IMR-90 (cell line): ENCODE measurements around the gene HSD17B4. TPM values are rescaled to one million over a fixed set of nuclear protein-coding genes. Genes with fewer than 3 reads are reported as not detected.
A peak's percentile ranks its signal among the peaks of the same experiment; 100 is the strongest.

Experiments
- ATAC-seq: fragments of 200-7000 bp; cut with Tn5 transposase; 2 replicates; pipeline ENCODE4 v1.9.1; 2020; ENCODE audit warnings: low read depth, mild to moderate bottlenecking, moderate library complexity
- BruUV-seq: library from RNA; stranded (reverse); fragments of 400-500 nt; replicated peaks from 2 replicates; lab custom pipeline; 2021; lab: Mats Ljungman, UMichigan
- CTCF ChIA-PET: fragments of 300-600 bp; formaldehyde crosslinking; extraction: SDS; loops from one replicate; lab custom pipeline; 2021; ENCODE audit warnings: antibody characterized with exemption; lab: Yijun Ruan, JAX
- POLR2A ChIA-PET: fragments of 300-600 bp; sonication (Branson Sonifier 250); formaldehyde crosslinking; loops from one replicate; lab custom pipeline; 2022; ENCODE audit warnings: antibody characterized with exemption; ENCODE audit not compliant: unreplicated experiment; lab: Charles Lee
- DNase-seq: peaks from one replicate; pipeline ENCODE4 v3.0.0; 2013
- H2AFZ ChIP-seq: replicated peaks from 2 replicates; pipeline ENCODE3; 2013; ENCODE audit warnings: low read length, mild to moderate bottlenecking; ENCODE audit not compliant: poor library complexity
- H2AK5ac ChIP-seq: 2 replicates; pipeline ENCODE4 v1.6.1; 2013; ENCODE audit warnings: low read depth, low read length, inconsistent platforms
- H2AK9ac ChIP-seq: replicated peaks from 2 replicates; pipeline ENCODE3; 2013; ENCODE audit warnings: mild to moderate bottlenecking, low read depth, low read length, moderate library complexity; ENCODE audit not compliant: poor library complexity
- H2BK120ac ChIP-seq: 2 replicates; pipeline ENCODE4 v1.6.1; 2013; ENCODE audit warnings: low read depth, low read length, inconsistent platforms
- H2BK15ac ChIP-seq: 3 replicates; pipeline ENCODE4 v1.6.1; 2013; ENCODE audit warnings: low read depth, low read length, inconsistent platforms
- H2BK20ac ChIP-seq: 2 replicates; pipeline ENCODE4 v1.6.1; 2013; ENCODE audit warnings: low read depth, mild to moderate bottlenecking, inconsistent platforms, low read length, moderate library complexity
- H2BK5ac ChIP-seq: 2 replicates; pipeline ENCODE4 v1.6.1; 2013; ENCODE audit warnings: mild to moderate bottlenecking, low read depth, low read length, inconsistent platforms; ENCODE audit not compliant: poor library complexity, severe bottlenecking
- H3K14ac ChIP-seq: replicated peaks from 2 replicates; pipeline ENCODE4 v1.6.1; 2013; ENCODE audit warnings: low read depth, low read length, inconsistent platforms
- H3K18ac ChIP-seq: 2 replicates; pipeline ENCODE4 v1.6.1; 2013; ENCODE audit warnings: low read depth, low read length, control low read depth
- H3K23ac ChIP-seq: 2 replicates; pipeline ENCODE4 v1.6.1; 2013; ENCODE audit warnings: low read depth, low read length, inconsistent platforms
- H3K27ac ChIP-seq: 2 replicates; pipeline ENCODE4 v1.5.1; 2013; ENCODE audit warnings: mild to moderate bottlenecking, control low read depth, low read length; ENCODE audit not compliant: insufficient read depth
- H3K27me3 ChIP-seq: 2 replicates; pipeline ENCODE4 v1.6.1; 2013; ENCODE audit warnings: low read length; ENCODE audit not compliant: control insufficient read depth, insufficient read depth
- H3K36me3 ChIP-seq: 2 replicates; pipeline ENCODE4 v1.6.1; 2013; ENCODE audit warnings: low read length, mixed read lengths; ENCODE audit not compliant: control insufficient read depth, insufficient read depth
- H3K4ac ChIP-seq: 2 replicates; pipeline ENCODE4 v1.6.1; 2013; ENCODE audit warnings: low read depth, low read length, inconsistent platforms
- H3K4me1 ChIP-seq: 2 replicates; pipeline ENCODE4 v1.6.1; 2013; ENCODE audit warnings: low read length, mixed read lengths; ENCODE audit not compliant: control insufficient read depth, insufficient read depth
- H3K4me2 ChIP-seq: 2 replicates; pipeline ENCODE4 v1.6.1; 2013; ENCODE audit warnings: low read depth, mild to moderate bottlenecking, control low read depth, low read length, moderate library complexity
- H3K4me3 ChIP-seq: 2 replicates; pipeline ENCODE4 v1.5.1; 2013; ENCODE audit warnings: low read depth, mild to moderate bottlenecking, control low read depth, low read length, moderate library complexity; ENCODE audit not compliant: insufficient read depth
- H3K56ac ChIP-seq: 2 replicates; pipeline ENCODE4 v1.6.1; 2013; ENCODE audit warnings: low read length, inconsistent platforms; ENCODE audit not compliant: insufficient read depth; ENCODE audit errors: extremely low read depth
- H3K79me1 ChIP-seq, 2 experiments: 2 replicates each; pipeline ENCODE4 v1.6.1; 2013; ENCODE audit warnings: low read length in 2 of 2, inconsistent platforms in 1 of 2, low read depth in 1 of 2
- H3K9ac ChIP-seq: 2 replicates; pipeline ENCODE4 v1.6.1; 2013; ENCODE audit warnings: low read depth, low read length, control low read depth
- H3K9me1 ChIP-seq: 2 replicates; pipeline ENCODE4 v1.6.1; 2013; ENCODE audit warnings: low read length, inconsistent platforms; ENCODE audit not compliant: insufficient read depth
- H3K9me3 ChIP-seq: 2 replicates; pipeline ENCODE4 v1.6.1; 2013; ENCODE audit warnings: low read length; ENCODE audit not compliant: control insufficient read depth, insufficient read depth
- H4K20me1 ChIP-seq: 2 replicates; pipeline ENCODE4 v1.6.1; 2013; ENCODE audit warnings: low read length, inconsistent platforms; ENCODE audit not compliant: insufficient read depth
- H4K5ac ChIP-seq: 2 replicates; pipeline ENCODE4 v1.6.1; 2013; ENCODE audit warnings: mild to moderate bottlenecking, low read depth, low read length, control low read depth
- H4K8ac ChIP-seq, 2 experiments: 2 replicates each; pipeline ENCODE4 v1.6.1; 2013; ENCODE audit warnings: low read depth in 2 of 2, low read length in 2 of 2, control low read depth in 1 of 2, inconsistent platforms in 1 of 2
- H4K91ac ChIP-seq: 2 replicates; pipeline ENCODE4 v1.6.1; 2013; ENCODE audit warnings: low read depth, low read length, inconsistent platforms; ENCODE audit not compliant: insufficient read depth
- CEBPB ChIP-seq: IDR thresholded peaks from 2 replicates; pipeline ENCODE4 v1.6.1; 2012; ENCODE audit warnings: low read depth, low read length, improper control_type of control experiment
- CHD1 ChIP-seq: IDR thresholded peaks from 2 replicates; pipeline ENCODE4 v1.6.1; 2012; ENCODE audit warnings: low read depth, low read length, improper control_type of control experiment
- CTCF ChIP-seq: conservative IDR thresholded peaks from 2 replicates; pipeline ENCODE4 v1.5.1; 2012; ENCODE audit warnings: mild to moderate bottlenecking, low read depth, low read length, improper control_type of control experiment
- ELK1 ChIP-seq: fragments of 150-350 bp; IDR thresholded peaks from 2 replicates; pipeline ENCODE4 v1.6.1; 2016; ENCODE audit warnings: low read depth, mild to moderate bottlenecking, low read length, moderate library complexity, borderline replicate concordance
- FOS ChIP-seq: fragments of 150-350 bp; IDR thresholded peaks from 2 replicates; pipeline ENCODE4 v1.6.1; 2016; ENCODE audit warnings: low read depth, low read length
- MAFK ChIP-seq: IDR thresholded peaks from 2 replicates; pipeline ENCODE4 v1.6.1; 2012; ENCODE audit warnings: low read depth, low read length, improper control_type of control experiment
- MAZ ChIP-seq: IDR thresholded peaks from 2 replicates; pipeline ENCODE4 v1.6.1; 2012; ENCODE audit warnings: low read depth, mild to moderate bottlenecking, low read length, improper control_type of control experiment, moderate library complexity, borderline replicate concordance
- MXI1 ChIP-seq: IDR thresholded peaks from 2 replicates; pipeline ENCODE4 v1.6.1; 2012; ENCODE audit warnings: low read depth, mild to moderate bottlenecking, low read length, moderate library complexity, borderline replicate concordance
- NFE2L2 ChIP-seq: fragments of 150-350 bp; IDR thresholded peaks from 2 replicates; pipeline ENCODE4 v1.6.1; 2016; ENCODE audit warnings: low read depth, mild to moderate bottlenecking, low read length
- POLR2A ChIP-seq: IDR thresholded peaks from 2 replicates; pipeline ENCODE4 v1.6.1; 2012; ENCODE audit warnings: mild to moderate bottlenecking, low read depth, low read length
- RAD21 ChIP-seq: IDR thresholded peaks from 2 replicates; pipeline ENCODE4 v1.6.1; 2012; ENCODE audit warnings: low read length, improper control_type of control experiment
- RCOR1 ChIP-seq: IDR thresholded peaks from 2 replicates; pipeline ENCODE4 v1.6.1; 2012; ENCODE audit warnings: mild to moderate bottlenecking, low read length, improper control_type of control experiment; ENCODE audit not compliant: insufficient replicate concordance
- RFX5 ChIP-seq: IDR thresholded peaks from 2 replicates; pipeline ENCODE4 v1.8.0; 2012; ENCODE audit warnings: low read depth, mild to moderate bottlenecking, low read length, moderate library complexity
- SMC3 ChIP-seq: fragments of 150-350 bp; IDR thresholded peaks from 2 replicates; pipeline ENCODE4 v1.6.1; 2016; ENCODE audit warnings: low read depth, mild to moderate bottlenecking, antibody characterized with exemption, low read length, moderate library complexity
- USF2 ChIP-seq: fragments of 150-350 bp; IDR thresholded peaks from 2 replicates; pipeline ENCODE4 v1.6.1; 2017; ENCODE audit warnings: mild to moderate bottlenecking, antibody characterized with exemption, low read length, low read depth
- WGBS, 2 experiments: methylation state at CpG; one replicate each; pipeline versions ENCODE4 v1.1.5 to v1.1.7; 2013; ENCODE audit warnings: missing lambda C conversion rate in 2 of 2; ENCODE audit not compliant: insufficient read length in 1 of 2; ENCODE audit errors: extremely low coverage in 2 of 2; 5-methylcytosine and 5-hydroxymethylcytosine counted together
- dilution Hi-C: fragments of 300-500 bp; cut with HindIII; formaldehyde crosslinking; loops from one replicate; pipeline ENCODE4 v1.14.3; 2018; ENCODE audit warnings: low sequenced_read_pairs; ENCODE audit not compliant: unreplicated experiment
- in situ Hi-C: fragments of 300-500 bp; cut with MboI; formaldehyde crosslinking; loops from 3 replicates; pipeline ENCODE4 v1.14.3; 2019; ENCODE audit warnings: low sequenced_read_pairs, inconsistent platforms, mixed read lengths
- intact Hi-C: fragments of 100-400 bp; cut with micrococcal nuclease; formaldehyde crosslinking; loops from 2 replicates; pipeline ENCODE4 v1.10.0; 2022
- polyA plus RNA-seq, 3 experiments: library from polyadenylated mRNA; depleted of rRNA; stranded (reverse); fragments of >200 nt; gene quantifications; 2 replicates each; pipeline ENCODE4 v1.2.3, GENCODE V29; 2012; ENCODE audit warnings: low replicate concordance in 1 of 3
- total RNA-seq: library from RNA; depleted of rRNA; stranded (reverse); fragments of >200 nt; gene quantifications from 2 replicates; pipeline ENCODE4 v1.2.3, GENCODE V29; 2012

Gene HSD17B4
- total and polyA plus RNA-seq, 2 of the 4 experiments (the other 2 are of a cell fraction), result 95.1 to 154 TPM

DNA sequence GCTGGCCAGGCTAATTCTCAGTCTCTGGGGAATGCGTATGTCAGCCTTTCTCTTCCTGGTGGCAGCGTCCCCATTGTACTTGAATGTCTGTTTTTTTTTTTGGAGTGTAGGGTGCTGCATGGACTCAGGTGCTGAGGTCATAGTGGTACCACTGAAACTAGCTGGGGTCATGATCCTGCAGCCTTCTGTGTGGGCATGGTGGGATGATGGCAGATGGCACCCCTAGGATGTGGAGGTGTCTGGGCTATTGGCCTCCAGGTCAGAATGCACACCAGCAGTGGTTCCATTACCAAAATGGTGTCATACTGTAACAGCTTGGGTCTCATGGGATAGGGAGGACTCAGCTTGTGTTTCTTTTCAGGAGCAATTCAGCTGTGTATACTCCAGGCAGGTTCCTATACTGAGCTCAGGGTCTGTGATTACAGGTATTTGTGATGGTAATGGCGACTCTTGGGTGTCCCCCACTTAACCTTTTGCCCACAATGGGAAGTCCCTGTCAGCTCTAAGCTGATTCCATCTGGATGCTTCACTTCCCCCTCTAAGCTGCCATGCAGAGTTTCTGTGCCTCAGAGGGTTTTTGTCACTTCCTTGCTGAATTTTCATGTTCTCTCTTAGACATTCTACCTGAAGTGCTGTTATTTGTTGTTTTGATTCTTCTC lies 17.9 kb downstream of the HSD17B4 start:
- Histone ChIP-seq H4K20me1 (0 out of 2 replicates have a peak, but pooled peaks cover 3% of the 10 kb centered on the region), H4K8ac (no peak overlapping the region), H3K27ac (no peak overlapping the region), H4K91ac (no peak overlapping the region), H2AFZ (no peak overlapping the region), H3K9ac (no peak overlapping the region), H4K5ac (no peak overlapping the region), H3K36me3 (no peaks in the 10 kb centered on the region), H2AK5ac (no peak overlapping the region), H3K4me1 (no peaks in the 10 kb centered on the region), H3K4me3 (no peak overlapping the region), H3K27me3 (no peaks in the 10 kb centered on the region), H2AK9ac (no peak overlapping the region), H2BK15ac (no peak overlapping the region), H3K56ac (no peak overlapping the region), H2BK20ac (no peak overlapping the region), H3K4me2 (no peak overlapping the region), H3K18ac (no peak overlapping the region), H3K9me1 (no peaks in the 10 kb centered on the region), H3K14ac (no peak overlapping the region), H2BK120ac (no peak overlapping the region), H3K4ac (no peak overlapping the region), H3K23ac (no peak overlapping the region), H3K79me1 (peaks cover 10 to 12% of the 10 kb centered on the region in 2 experiments; a peak in 3 of 4 replicates), H3K9me3 (peaks cover 3% of the 10 kb centered on the region; the same call in 1 of the 2 replicates), H2BK5ac (no peak overlapping the region)
- ChIA-PET CTCF (interaction anchor here (0.7 to 1.7 kb wide), 5 partner anchors 9 to 32 kb away, joined by 3 to 5 read pairs (median 3); no protein-coding TSS in a partner anchor), POLR2A (no interaction called here)
- DNase-seq, result no peak
- intact Hi-C loops, result loop anchor here (5.0 to 10.0 kb wide), 2 partner anchors 995 to 1337 kb away; partner anchors contain the start of gene PRR16
- BruUV-seq, result no TSS peak
- WGBS, 2 experiments, result no CpG with 5 or more reads among the region's 3 CpGs
- peak; percentile 17; the same call in 1 of the 2 replicates for ATAC-seq
- in situ Hi-C loops, result no loop called here
- dilution Hi-C loops, result no loop called here
- TF ChIP-seq MAFK (no peak), RCOR1 (no peak), MXI1 (no peak), FOS (no peak), ELK1 (no peak), SMC3 (no peak), USF2 (no peak), MAZ (no peak), RFX5 (no peak), POLR2A (no peak), RAD21 (no peak), NFE2L2 (no peak), CTCF (no peak), CEBPB (no peak), CHD1 (no peak)
